Measurements from ENCODE around the gene CNFN.
A peak's percentile ranks its signal among the peaks of the same experiment; 100 is the strongest.

Gene CNFN

GRCh38 chr19:42424712-42425131, 34.6 kb upstream of the CNFN start:
- Histone ChIP-seq H3K9ac (no peak overlapping the region), H3K4me1 (ENCODE audit: low read depth, poor library complexity, severe bottlenecking) (peaks cover 8% of the 10 kb centered on the region), H3K4me3 (IDR thresholded peaks at IDR 0.05; ENCODE audit: insufficient read depth, low read depth, low read length) (no peak overlapping the region), H3K36me3 (ENCODE audit: insufficient read depth) (no peaks in the 10 kb centered on the region), H4K20me1 (ENCODE audit: insufficient read depth) (no peaks in the 10 kb centered on the region), H3K27ac (no peak overlapping the region), H3K27me3 (ENCODE audit: insufficient read depth, low read depth) (no peaks in the 10 kb centered on the region; the same call in 1 of the 2 replicates), H3K4me2 (no peak overlapping the region), H3K79me2 (ENCODE audit: insufficient read depth, low read depth) (no peaks in the 10 kb centered on the region), H2AFZ (ENCODE audit: low read depth) (no peak overlapping the region)
- TF ChIP-seq, protein P1, sequence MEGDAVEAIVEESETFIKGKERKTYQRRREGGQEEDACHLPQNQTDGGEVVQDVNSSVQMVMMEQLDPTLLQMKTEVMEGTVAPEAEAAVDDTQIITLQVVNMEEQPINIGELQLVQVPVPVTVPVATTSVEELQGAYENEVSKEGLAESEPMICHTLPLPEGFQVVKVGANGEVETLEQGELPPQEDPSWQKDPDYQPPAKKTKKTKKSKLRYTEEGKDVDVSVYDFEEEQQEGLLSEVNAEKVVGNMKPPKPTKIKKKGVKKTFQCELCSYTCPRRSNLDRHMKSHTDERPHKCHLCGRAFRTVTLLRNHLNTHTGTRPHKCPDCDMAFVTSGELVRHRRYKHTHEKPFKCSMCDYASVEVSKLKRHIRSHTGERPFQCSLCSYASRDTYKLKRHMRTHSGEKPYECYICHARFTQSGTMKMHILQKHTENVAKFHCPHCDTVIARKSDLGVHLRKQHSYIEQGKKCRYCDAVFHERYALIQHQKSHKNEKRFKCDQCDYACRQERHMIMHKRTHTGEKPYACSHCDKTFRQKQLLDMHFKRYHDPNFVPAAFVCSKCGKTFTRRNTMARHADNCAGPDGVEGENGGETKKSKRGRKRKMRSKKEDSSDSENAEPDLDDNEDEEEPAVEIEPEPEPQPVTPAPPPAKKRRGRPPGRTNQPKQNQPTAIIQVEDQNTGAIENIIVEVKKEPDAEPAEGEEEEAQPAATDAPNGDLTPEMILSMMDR (conservative IDR thresholded peaks at IDR 0.05; ENCODE audit: low read depth, low read length): no peak

DNA sequence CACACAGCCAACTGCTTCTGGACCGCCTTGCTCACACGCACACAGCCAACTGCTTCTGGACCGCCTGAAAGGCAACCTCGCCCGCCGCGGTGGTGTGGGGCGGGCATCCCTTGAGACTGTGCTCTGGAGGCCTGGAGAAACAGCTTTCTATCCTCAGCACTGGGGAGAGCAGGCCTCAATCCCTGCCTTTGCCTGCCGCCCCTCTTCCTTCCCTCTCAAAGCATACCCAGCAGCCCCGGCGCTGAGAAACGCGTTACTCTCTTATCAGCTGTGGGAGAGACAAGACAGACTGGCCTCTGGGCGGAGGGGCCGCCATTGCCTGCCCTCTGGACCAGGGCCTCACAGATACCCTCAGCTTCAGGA, 34.2 kb upstream of the CNFN start:
- no peaks in the 10 kb centered on the region for H3K79me2 ChIP-seq (ENCODE audit: insufficient read depth, low read depth)
- peak overlapping the region; percentile 88; the same call in 1 of the 2 replicates for H2AFZ ChIP-seq (ENCODE audit: low read depth)
- H3K9ac ChIP-seq: no peak overlapping the region
- H3K4me2 ChIP-seq: no peak overlapping the region
- H4K20me1 ChIP-seq (ENCODE audit: insufficient read depth): no peaks in the 10 kb centered on the region
- H3K27ac ChIP-seq: no peak overlapping the region
- H3K4me3 ChIP-seq (IDR thresholded peaks at IDR 0.05; ENCODE audit: insufficient read depth, low read depth, low read length): no peak overlapping the region
- no peaks in the 10 kb centered on the region for H3K36me3 ChIP-seq (ENCODE audit: insufficient read depth)
- no peaks in the 10 kb centered on the region; the same call in 1 of the 2 replicates for H3K27me3 ChIP-seq (ENCODE audit: insufficient read depth, low read depth)
- H3K4me1 ChIP-seq (ENCODE audit: low read depth, poor library complexity, severe bottlenecking): peaks cover 8% of the 10 kb centered on the region
- TF ChIP-seq, protein P1 (conservative IDR thresholded peaks at IDR 0.05; ENCODE audit: low read depth, low read length): no peak

DNA sequence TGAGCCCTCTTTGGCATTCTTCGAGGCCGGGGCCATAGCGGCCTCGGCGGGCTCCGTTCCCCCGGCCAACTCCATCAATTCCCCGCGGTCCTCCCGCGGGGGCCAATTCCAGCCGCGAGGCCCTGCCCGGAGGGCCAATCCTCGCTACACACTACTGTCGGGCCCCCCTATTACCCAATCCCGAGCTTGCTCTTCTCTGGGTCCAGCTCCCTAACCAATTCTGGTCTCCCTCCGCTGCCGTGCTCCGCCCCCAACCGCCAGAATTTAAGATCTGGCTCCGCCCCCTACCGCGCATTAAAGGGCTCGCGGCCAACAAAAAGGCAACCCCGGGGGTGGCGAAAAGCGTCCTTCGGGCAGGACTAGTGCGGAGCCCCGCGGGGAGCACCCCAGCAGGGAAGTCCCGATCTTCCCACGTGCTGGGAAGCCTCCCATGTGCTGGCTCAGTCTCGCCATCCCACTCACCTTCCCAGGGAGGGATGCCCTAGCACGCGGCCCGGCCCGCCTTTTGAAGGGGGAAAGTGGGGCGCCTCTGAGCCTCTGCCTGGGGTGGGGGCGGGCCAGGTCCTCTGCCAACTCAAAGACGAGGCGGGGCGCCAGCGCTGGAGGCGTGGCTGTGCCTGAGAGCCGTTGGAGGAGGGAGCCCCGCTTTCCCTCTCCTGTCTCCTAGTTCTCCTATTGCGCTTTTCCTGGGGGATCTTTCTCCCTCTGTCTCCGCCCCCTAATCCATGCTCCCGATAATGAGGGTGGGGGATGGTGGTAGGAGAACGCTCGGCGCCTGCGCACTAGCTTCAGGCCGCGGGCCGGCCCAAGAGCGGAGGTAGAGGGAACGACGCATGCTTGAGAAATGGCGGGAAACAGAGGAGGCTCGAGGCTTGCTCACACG, 33.6 kb upstream of the CNFN start:
- Histone ChIP-seq H3K4me1 (ENCODE audit: low read depth, poor library complexity, severe bottlenecking) (peaks cover 8% of the 10 kb centered on the region), H3K4me2 (peak overlapping the region; percentile 76), H2AFZ (ENCODE audit: low read depth) (peak overlapping the region; percentile 88), H3K9ac (peak overlapping the region; percentile 42; the same call in 1 of the 2 replicates), H3K27me3 (ENCODE audit: insufficient read depth, low read depth) (no peaks in the 10 kb centered on the region; the same call in 1 of the 2 replicates), H3K36me3 (ENCODE audit: insufficient read depth) (no peaks in the 10 kb centered on the region), H4K20me1 (ENCODE audit: insufficient read depth) (no peaks in the 10 kb centered on the region), H3K79me2 (ENCODE audit: insufficient read depth, low read depth) (no peaks in the 10 kb centered on the region), H3K4me3 (IDR thresholded peaks at IDR 0.05; ENCODE audit: insufficient read depth, low read depth, low read length) (peak overlapping the region; percentile 69), H3K27ac (no peak overlapping the region)
- TF ChIP-seq, protein P1 (conservative IDR thresholded peaks at IDR 0.05; ENCODE audit: low read depth, low read length): no peak

- Histone ChIP-seq H2AFZ (ENCODE audit: low read depth) (peak overlapping the region; percentile 88), H3K36me3 (ENCODE audit: insufficient read depth) (no peaks in the 10 kb centered on the region), H3K79me2 (ENCODE audit: insufficient read depth, low read depth) (no peaks in the 10 kb centered on the region), H3K4me1 (ENCODE audit: low read depth, poor library complexity, severe bottlenecking) (peaks cover 8% of the 10 kb centered on the region), H3K27ac (no peak overlapping the region), H3K9ac (peak overlapping the region; percentile 42; the same call in 1 of the 2 replicates), H3K27me3 (ENCODE audit: insufficient read depth, low read depth) (no peaks in the 10 kb centered on the region), H4K20me1 (ENCODE audit: insufficient read depth) (no peaks in the 10 kb centered on the region), H3K4me2 (peak overlapping the region; percentile 76), H3K4me3 (IDR thresholded peaks at IDR 0.05; ENCODE audit: insufficient read depth, low read depth, low read length) (peak overlapping the region; percentile 69)
- TF ChIP-seq, protein P1 (conservative IDR thresholded peaks at IDR 0.05; ENCODE audit: low read depth, low read length): no peak
These were observed 32.9 kb upstream of the CNFN start for GRCh38 chr19:42422901-42423461.

Measured in KMS-11 (cell line).